Kasumi-1 (cell line): ENCODE data around the gene SPTA1.
A peak's percentile ranks its signal among the peaks of the same experiment; 100 is the strongest.

ENCODE experiments used
- DNase-seq, 2 experiments: peaks; one replicate each; lab custom pipeline; 2025; lab: John Stamatoyannopoulos, UW

SPTA1 gene

DNA sequence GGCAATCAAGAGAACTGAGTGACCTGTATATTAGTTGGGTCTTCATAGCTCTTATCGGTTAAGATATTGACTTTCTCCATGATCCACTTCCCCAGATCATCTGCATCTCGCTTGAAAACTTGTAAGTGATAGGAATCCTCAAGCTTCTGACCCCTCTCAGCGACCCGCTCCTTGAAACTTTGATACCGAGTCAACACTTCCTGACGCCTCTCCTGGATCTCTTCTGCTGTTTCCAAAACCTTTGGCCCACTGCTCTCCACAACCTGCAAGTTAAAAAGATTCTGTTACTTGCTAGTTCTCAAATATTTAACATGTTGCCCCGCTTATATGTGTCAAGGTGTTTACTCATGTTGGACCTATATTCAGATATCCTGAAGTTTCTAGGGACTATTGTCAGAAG, 1.4 kb downstream of the SPTA1 start:
- no peak for DNase-seq

DNA sequence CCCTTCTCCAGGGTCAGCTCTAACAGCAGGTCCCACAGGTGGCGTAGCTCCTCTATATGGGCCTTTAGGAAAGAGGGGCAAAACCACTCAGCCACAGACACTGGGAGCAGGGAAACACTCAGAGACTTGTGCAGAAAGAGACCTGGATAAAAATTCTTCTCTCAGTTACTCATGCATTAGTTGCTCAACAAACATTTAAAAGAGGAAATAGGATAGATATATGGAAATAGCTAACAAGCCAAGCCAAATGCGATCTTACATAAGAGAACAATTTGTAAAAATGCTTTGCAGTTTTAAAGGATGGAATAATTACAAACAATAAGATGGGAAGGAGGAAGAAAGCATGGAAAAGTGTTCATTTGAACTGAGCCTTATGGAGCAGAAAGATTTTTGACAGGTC, 4.9 kb downstream of the SPTA1 start:
- no peak for DNase-seq

DNA sequence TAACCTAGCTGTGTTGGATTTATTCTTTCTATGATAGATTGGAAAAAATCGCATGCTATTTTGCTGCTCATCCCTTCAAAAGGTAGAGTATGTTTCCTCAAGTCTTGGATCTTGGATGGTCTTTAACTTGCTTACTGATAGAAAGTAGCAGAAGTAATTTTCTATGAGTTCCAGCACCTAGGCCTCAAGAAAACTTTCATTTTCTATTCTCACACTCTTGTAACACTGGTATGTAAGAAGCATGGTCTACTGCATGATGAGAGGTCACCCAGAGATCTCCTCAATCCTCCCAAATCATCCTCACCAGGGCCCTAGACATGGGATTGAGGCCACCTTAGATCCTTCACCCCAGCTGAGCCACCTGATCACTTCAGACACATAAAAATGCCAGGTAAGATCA, 7.2 kb downstream of the SPTA1 start:
- DNase-seq, result no peak

DNA sequence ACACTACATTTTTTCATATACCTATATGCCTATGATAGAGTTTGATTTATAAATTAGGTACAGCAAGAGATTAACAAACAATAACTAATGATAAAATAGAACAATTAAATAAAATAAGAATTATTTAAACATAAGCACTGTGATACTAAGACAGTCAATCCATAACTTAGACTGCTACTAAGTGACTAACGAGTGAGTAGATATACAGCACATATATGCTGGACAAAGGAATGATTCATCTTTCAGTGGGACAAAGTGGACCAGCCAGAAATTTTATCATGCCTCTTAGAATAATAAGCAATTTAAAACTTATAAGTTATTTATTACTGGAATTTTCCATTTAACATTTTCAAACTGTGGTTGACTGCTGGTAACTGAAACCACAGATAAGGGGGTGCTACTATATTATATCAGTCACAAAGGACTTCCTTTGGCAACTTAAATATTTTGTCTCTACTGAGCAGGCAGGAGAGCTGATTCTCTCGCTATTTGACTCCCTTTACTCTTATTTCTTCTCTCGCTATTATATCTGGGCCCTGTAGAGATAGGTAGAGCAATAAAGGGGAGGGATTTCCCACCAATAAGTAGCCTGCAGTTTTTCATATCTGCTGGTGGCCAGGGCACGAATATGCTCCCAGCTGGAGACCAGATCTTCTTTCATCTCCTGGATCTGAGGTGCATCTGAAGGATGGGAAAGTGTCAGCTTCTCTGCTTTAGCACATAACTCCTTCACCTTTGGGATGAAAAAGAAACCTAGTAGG, 10.8 kb downstream of the SPTA1 start:
- DNase-seq, result no peak

DNA sequence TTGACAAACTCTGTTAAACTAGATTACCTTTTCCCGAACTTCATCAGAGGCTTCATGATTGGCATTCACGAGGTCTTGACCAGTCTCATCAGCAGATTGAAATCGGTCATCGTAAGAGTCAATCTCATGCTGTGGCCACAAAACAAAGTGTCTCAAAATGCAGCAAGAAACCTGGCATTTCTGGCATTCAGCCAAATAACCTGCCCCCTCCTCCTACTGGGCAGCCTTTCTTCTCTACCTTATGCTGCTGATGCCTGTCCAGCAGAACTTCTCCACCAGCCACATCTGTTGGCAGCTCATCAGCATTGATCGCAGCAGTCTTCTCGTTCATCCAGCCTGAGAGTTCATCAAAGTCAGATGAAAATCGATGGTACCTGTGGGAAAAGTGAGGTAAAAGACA, 12.2 kb downstream of the SPTA1 start:
- no peak for DNase-seq

DNA sequence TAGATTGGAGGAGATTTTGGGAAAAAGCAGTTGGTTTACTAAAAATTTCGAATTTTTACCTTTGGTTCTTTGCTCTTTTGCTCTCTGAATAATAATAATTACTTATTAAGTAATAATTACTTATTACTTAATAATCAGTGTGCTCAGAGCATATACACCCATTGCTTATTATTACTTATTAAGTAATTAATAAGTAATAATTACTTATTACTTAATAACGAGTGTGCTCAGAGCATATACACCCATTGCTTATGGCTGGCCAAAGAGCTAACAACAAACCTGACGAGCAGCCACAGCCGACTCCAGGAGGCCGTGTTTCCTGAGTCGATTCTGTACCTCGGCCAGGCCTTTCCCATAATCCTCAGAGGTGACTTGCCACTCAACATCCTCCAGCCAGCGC, 20.5 kb downstream of the SPTA1 start:
- no peak for DNase-seq

DNA sequence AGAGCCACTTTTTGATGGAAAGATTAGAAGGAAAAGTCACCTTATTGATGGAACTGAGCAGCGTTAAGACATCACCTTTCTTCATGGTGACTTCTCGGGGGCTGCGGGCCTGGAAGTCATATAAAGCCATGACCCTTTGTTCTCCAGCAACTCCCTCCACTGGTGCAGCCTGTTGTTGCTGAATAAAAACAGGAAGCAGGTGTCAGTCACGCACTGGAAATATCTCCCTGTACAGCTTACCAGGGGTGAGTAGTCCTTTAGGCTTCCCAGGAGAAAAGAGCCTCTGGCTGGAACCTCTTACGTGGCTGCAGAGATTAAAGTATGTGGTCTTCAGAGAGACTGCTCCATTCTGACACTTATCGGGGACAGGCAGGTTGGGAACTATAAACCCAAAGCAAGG, 31.9 kb downstream of the SPTA1 start:
- peak in 1 of 2 experiments; percentile 6 for DNase-seq

DNA sequence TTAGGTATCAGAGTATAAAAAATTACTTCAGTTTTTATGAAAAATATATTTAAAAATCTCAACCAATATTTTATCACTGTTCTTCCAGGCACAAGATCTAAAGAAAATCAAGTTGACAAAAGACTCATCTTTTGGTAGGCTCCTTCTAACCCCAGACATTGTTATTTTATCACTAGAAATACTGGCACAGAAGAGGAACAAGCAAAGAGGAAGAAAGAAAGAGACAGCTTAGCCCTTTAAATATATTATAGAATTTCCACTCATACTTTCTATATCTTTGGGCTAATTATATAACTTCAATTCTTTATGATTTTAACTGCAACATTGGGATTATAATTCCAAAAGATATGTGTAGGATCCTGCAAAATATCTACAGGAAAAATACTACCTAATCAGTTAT, 32.4 kb downstream of the SPTA1 start:
- no peak for DNase-seq

DNA sequence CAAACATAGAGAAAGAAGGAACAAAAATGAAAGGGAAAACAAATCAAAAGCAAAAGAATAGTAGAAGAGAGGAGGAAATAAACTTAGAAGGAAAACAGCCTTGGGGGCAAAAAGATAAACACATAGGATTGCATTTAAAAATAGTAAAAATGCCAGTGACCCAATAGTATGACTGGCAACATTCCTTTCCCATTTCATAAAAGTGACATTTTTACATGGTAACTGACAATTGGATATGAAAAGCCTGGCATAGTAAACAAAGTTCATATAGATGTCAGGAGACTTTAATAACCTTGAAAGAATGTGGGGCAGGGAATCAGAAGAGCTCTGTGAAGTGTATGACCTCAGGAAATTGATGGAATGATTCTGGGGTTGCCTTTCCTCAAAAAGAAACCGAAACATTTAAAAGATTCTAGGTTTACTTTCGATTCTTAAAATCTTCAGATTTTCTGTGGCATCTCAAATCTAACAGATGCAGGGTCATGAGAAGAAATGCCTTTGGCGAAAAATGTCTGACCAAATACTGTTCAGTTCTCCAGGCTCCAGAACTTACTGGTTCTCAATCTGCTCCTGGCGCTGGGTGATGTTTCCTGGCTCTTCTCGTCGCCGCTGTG, 33.7 kb downstream of the SPTA1 start:
- no peak for DNase-seq

DNA sequence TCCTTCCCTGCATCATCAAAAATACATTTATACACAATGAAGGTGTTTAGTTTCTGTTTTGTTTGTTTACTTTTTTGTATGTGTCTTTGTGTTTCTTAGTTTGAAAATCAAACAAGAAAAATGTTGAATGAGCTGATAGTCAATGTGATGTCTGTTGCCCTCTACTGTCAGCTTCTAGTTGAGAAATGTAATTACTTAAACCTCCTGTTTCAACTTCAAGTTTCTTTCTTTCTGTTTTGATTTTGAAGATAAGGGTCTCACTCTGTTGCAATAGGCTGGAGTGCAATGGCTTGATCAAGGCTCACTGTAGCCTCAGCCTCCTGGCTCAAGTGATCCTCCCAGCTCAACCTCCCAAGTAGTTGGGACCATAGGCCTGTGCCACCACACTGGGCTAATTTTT, 37.5 kb downstream of the SPTA1 start:
- DNase-seq, result peak in 1 of 2 experiments; percentile 2

DNA sequence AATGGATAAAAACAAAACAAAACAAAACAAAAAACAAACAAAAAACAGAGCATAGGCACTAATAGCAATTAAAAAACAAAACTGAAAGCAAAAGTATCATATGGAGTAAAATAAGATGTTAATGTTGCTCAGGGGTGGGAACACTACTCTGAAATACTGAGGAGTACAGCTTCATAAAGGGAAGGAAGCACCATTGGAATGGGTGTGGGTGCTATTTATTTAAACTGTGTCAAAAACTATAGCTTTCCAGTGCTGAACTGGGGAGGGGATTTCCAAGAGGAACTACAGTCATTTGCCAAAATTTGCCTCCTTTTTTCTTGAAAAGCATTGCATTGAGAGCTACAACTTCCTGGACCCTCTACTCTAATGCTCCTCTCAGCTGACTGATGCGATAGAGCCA, 40.0 kb downstream of the SPTA1 start:
- DNase-seq, result no peak

DNA sequence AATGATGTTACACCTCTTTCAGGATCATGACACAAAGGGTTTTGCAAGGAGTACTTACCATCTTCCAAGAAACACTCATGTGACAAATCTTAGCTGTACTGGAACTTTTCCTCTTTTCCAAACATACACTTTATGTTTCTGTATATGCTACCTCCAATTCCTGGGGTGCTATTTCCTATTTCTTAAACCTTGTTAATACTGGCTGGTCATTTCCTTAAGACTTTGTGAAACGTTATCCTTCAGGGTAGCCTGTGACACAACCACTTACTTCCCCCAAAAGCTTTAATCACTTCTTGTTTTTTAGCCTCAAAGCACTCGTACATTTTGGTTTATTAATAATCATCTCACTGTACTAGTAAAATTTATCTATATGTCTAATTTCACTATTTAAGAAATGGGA, 42.1 kb downstream of the SPTA1 start:
- DNase-seq, result peak in 1 of 2 experiments; percentile 1

DNA sequence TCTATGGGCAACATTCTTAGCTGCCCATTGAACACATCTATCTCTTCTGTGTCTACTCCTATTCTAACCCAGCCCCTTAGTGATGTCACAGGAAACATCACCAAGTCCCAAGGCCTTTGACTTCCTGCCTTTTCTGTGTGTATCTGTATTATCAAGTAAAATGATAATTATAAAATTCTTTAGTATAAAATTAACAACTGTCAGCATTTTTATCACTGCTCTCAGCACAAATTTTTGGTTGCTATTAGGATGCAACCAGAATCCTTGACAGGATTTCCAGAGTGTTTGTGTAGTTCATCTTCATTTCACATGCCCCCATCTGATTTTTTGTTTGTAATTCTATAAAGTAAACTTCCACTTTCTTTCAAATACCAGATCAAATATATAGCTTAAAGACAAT, 47.6 kb downstream of the SPTA1 start:
- no peak for DNase-seq

DNA sequence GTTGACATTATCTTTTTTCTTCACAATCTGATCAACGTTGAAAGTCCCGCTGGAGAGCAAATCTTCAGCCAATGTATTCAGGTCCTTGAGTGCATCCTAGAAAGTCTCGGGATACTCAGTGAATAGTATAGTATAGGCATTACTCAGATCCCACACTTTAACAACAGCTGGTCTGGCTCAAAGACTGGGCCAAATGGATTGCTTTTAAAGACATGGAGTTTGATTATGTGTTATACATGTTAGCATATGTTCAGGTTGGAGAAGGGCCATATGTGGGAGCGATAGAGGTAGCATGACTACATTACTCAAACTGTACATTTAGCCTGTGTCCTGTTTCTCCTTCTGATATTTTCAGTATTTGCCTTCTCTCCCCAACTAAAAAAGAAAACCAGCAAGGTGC, 48.4 kb downstream of the SPTA1 start:
- DNase-seq, result no peak

DNA sequence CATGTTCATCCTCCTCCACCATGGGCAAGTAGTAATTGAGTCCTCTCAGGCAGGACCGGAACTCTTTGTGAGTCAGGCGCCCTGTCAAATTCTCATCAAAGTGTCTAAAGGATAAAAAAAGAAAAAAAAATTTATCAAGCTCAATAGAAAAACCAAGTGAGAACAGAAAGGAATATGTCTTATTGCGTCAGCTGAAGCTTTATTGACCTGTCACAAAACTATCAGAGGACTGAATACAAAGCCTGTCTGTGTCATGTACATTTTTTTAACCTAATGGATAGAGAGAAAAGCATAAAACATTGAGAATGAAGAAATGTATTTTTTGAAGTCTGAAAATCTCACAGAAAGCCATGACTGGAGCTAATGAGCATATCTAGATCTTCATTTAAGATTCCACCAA, 72.8 kb downstream of the SPTA1 start:
- no peak for DNase-seq

DNA sequence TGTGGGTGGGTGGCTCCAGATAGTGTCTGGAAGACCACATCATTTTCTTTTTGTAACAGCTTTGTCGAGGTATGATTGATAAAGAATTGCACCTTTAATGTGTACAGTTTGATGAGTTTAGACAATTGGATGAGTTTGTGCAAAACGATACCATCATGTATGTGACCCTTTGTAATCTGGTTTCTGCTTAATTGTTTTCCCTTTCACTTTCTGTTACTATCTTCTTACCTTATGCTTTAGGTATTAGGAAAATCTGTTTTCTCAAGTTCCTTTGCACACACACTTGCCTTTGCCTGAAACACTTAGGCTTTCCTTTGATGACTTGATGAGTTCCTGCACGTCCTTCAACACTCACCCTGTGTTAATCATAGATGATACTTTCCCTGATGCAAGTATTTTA, 74.6 kb downstream of the SPTA1 start:
- DNase-seq, result no peak

DNA sequence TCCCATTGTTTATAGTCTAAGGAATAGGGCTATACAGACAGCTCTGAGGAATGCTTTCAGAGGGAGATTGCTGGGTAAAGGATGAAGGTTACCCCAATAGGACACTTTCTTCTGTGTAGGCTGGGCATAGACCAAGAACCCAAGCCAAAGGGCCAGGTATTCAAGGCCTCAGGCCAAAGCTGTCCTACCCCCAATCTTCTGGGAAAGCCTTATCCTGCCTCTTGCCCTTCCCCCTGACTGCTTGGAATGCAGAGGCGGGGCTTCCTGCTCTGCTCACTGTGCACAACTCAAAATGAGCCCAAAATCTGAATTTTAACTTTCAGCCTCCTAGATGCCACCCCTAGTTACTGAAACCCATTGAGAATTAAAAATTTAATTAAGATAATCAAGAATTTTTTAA, 79.2 kb downstream of the SPTA1 start:
- no peak for DNase-seq

DNA sequence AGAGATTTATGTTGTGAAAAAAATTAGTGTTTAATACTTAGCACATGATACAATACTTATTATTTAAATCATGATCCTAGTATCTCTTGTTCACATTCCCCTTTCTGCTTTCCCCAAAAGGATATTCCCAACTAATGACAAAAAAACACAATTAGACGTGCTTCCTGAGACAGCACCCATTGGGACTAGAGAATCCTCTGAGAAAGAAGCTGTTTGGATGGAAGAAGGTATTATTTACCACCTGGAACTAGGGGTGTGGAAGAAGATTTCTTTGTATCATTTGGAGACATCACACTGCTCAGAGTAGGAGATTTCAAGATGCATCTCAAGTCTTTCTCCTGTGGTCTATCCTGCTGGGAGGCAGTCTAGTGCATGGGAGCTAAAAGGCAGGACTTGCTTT, 81.5 kb downstream of the SPTA1 start, which contains the start of gene OR10Z1:
Gene OR10Z1, plus strand, starts transcription at position 301 of the 400 bp plus-strand sequence. CDS start 1,171 bp downstream, outside the sequence.
- no peak for DNase-seq

DNA sequence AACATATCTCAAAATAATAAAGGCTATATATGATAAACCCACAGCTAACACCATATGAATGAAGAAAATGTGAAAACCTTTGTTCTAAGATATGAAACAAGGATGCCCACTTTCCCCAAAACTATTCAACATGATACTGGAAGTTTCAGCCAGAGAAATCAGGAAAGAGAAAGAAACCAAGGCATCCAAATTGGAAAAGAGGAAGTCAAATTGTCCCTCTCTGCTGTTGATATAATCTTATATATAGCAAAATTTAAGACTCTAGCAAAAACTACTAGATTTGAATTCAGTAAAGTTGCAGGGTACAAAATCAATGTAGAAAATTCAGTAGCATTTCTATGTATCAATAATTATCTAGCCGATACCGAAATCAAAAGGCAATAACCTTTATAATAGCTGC, 85.8 kb downstream of the SPTA1 start:
- no peak for DNase-seq

DNA sequence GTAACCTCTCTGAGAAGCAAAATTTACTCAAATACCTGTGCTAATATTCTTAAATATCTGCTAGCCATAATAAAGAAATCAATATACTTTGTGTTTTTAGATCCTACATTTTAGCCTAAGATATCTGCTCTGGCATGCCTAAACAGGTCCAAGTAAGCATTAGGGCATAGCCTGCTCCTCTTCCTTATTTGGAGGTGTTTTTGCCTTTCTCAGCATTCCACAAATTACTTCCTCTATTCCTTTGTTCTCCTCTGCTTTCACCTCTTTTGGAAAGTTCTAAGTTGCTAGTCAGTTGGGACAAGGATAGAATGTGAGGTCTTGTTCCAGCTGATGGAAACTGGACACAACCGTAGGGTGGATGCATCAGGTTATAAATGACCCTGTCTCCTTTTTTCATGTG, 99.6 kb downstream of the SPTA1 start:
- no peak for DNase-seq

DNA sequence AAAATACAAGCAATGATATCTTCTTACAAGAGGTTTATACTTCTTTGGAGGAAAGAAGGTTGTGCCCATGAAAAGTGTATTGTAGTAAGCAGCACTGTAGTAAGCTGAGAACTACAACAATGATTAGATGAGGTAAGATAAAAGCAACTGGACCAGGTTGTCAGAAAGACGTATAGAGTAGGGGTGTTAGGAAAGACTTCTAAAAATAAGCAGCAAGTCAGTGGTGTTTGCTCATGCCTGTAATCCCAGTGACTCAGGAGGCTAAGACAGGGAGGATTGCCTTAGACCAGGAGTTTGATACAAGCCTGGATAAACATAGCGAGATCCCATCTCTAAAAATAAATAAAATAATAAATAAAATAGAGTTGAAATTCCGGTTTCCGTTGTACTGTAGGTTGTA, 102.6 kb downstream of the SPTA1 start:
- no peak for DNase-seq

DNA sequence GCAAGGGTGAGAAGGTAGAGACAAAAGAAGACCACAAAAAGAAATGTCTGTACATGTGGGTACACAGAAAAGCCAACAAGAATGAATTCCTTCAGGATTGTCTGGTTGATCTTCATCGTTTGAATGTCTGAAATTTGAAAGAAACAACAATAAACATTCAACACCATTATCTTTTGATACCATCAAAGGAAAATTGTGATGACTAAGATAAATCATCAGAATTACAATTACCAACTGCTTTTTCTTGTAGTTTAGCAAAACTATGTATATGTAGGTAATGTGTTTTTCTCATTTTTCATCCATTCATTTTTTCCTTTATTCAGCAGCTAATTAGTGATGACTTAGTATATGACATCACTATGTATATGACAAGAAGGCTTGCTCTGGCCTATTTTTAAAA, 106.8 kb downstream of the SPTA1 start, which contains the start of gene OR10X1:
Gene OR10X1, minus strand, starts transcription at position 167 of the 400 bp plus-strand sequence. Its CDS starts 0 bp downstream, at position 167.
- DNase-seq, result no peak

DNA sequence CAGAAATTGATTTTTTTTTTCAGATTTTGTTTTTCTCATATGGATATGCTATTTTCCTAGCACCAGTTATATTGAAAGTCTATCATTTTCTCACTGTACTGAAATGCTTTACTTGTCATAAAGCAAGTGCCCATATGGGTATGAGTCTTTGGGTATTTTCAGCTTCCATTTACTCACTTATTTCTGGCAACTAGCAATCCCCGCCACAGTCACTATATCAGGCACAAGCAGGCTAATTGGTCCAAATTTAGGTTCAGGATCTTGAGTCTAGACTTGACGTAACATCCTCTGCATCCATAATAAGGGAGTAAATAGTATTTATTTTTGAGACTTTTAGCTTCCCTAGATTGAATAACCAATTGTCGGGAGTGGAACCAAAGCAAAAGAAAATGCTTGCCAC, 109.0 kb downstream of the SPTA1 start:
- DNase-seq, result no peak

DNA sequence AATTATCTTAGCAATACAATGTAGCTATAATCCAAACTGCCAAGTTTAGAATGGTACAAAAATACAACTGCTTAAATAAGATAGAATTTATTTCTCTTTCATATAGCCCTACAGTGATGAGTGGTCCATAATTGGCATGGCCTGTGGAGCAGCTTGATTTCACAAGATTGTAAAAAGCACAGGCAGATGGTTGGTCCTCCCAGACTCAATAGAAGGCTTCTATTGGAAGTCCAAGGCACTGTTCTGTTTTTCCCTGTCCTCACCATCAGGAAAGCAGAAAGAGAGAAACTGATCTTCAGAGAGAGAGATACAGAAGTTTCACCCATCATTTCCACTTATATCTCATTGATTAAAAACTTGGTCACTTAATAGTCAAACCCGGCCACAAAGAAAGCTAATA, 114.3 kb downstream of the SPTA1 start:
- no peak for DNase-seq
